ENCODE results near the gene RNF222.

- TF ChIP-seq CTCF (conservative IDR thresholded peaks at IDR 0.05; ENCODE audit: low read depth in 2 of 2) (no peak), EZH2 (IDR thresholded peaks at IDR 0.05; ENCODE audit: low read depth, unreplicated experiment) (no peak), POLR2AphosphoS5 (IDR thresholded peaks at IDR 0.05; ENCODE audit: low read depth) (no peak), REST (IDR thresholded peaks at IDR 0.05; ENCODE audit: unreplicated experiment) (no peak), CREB1 (CRISPR knock-in tag; IDR thresholded peaks at IDR 0.05; ENCODE audit: low read depth) (no peak)
These were observed 43.4 kb downstream of the RNF222 start for GRCh38 chr17:8354236-8354635.

Data from GM23338 (cell line).